H1 (cell line): Measurements from ENCODE around the gene CTDSP1. TPM values are rescaled to one million over a fixed set of nuclear protein-coding genes. Genes with fewer than 3 reads are reported as not detected.

Experiments used
- CTCF ChIA-PET: fragments of 300-600 bp; sonication (Branson Sonifier 250); formaldehyde crosslinking; loops from one replicate; lab custom pipeline; 2021; ENCODE audit not compliant: partially characterized antibody; lab: Charles Lee
- POLR2A ChIA-PET: fragments of 300-600 bp; sonication (Branson Sonifier 250); formaldehyde crosslinking; loops from one replicate; lab custom pipeline; 2021; ENCODE audit warnings: inconsistent platforms; ENCODE audit not compliant: partially characterized antibody; lab: Charles Lee
- DNase-seq, 2 experiments: peaks; one replicate each; pipeline versions ENCODE4 v3.0.0 to v3.0.0-alpha.2; 2010 to 2022; ENCODE audit warnings: low spot score in 2 of 2, low read depth in 1 of 2, mixed read lengths in 1 of 2
- FAIRE-seq: peaks from 2 replicates; lab custom pipeline; 2011; peaks lifted over from hg19 to GRCh38; lab: Jason Lieb, UNC
- H2AFZ ChIP-seq: 2 replicates; pipeline ENCODE4 v1.8.1; 2012; ENCODE audit warnings: low read length, inconsistent platforms
- H2AK5ac ChIP-seq: 2 replicates; pipeline ENCODE4 v1.6.1; 2013; ENCODE audit warnings: low read depth, low read length
- H2BK120ac ChIP-seq: replicated peaks from 2 replicates; pipeline ENCODE3; 2013; ENCODE audit warnings: low read depth, low read length, inconsistent platforms
- H2BK12ac ChIP-seq: 2 replicates; pipeline ENCODE4 v1.6.1; 2013; ENCODE audit warnings: low read depth, low read length
- H2BK15ac ChIP-seq: 2 replicates; pipeline ENCODE4 v1.6.1; 2013; ENCODE audit warnings: low read length
- H2BK20ac ChIP-seq: 2 replicates; pipeline ENCODE4 v1.6.1; 2013; ENCODE audit warnings: low read length
- H2BK5ac ChIP-seq: 2 replicates; pipeline ENCODE4 v1.6.1; 2013; ENCODE audit warnings: low read depth, low read length
- H3K14ac ChIP-seq: 2 replicates; pipeline ENCODE4 v1.6.1; 2013; ENCODE audit warnings: inconsistent platforms; ENCODE audit not compliant: insufficient read length
- H3K18ac ChIP-seq: 2 replicates; pipeline ENCODE4 v1.6.1; 2013; ENCODE audit warnings: low read length; ENCODE audit errors: extremely low read depth
- H3K23ac ChIP-seq: 2 replicates; pipeline ENCODE4 v1.6.1; 2013; ENCODE audit warnings: inconsistent platforms; ENCODE audit not compliant: insufficient read length
- H3K23me2 ChIP-seq: 2 replicates; pipeline ENCODE4 v1.6.1; 2013; ENCODE audit warnings: low read depth, low read length
- H3K27ac ChIP-seq: 2 replicates; pipeline ENCODE4 v1.6.1; 2011; ENCODE audit warnings: low read depth, low read length, inconsistent platforms
- H3K27me3 ChIP-seq, 4 experiments: replicated peaks in 1 of 4; 1 replicate in 1 of 4; 2 replicates in 3 of 4; pipeline versions ENCODE4 v1.6.1 to v1.8.1; 2011 to 2013; ENCODE audit warnings: low read length in 3 of 4, mild to moderate bottlenecking in 3 of 4, inconsistent platforms in 2 of 4, mixed read lengths in 2 of 4, moderate library complexity in 1 of 4; ENCODE audit not compliant: control insufficient read depth in 3 of 4, insufficient read depth in 3 of 4; ENCODE audit errors: extremely low read depth in 1 of 4
- H3K36me3 ChIP-seq, 4 experiments: 2 replicates each; pipeline versions ENCODE4 v1.6.1 to v1.8.1; 2011 to 2013; ENCODE audit warnings: mild to moderate bottlenecking in 4 of 4, low read length in 3 of 4, moderate library complexity in 2 of 4, control low read depth in 1 of 4, inconsistent platforms in 1 of 4; ENCODE audit not compliant: insufficient read depth in 4 of 4, control insufficient read depth in 2 of 4
- H3K4ac ChIP-seq: replicated peaks from 2 replicates; pipeline ENCODE3; 2013; ENCODE audit warnings: low read length, low read depth, mixed read lengths, inconsistent platforms; ENCODE audit not compliant: insufficient read length
- H3K4me1 ChIP-seq, 4 experiments: replicated peaks in 1 of 4; 1 replicate in 1 of 4; 2 replicates in 3 of 4; pipeline versions ENCODE4 v1.6.1 to v1.8.1; 2011 to 2013; ENCODE audit warnings: low read length in 3 of 4, inconsistent platforms in 2 of 4, mixed read lengths in 1 of 4; ENCODE audit not compliant: insufficient read depth in 4 of 4, control insufficient read depth in 3 of 4
- H3K4me2 ChIP-seq, 2 experiments: 2 replicates each; pipeline versions ENCODE4 v1.6.1 to v1.8.1; 2011 to 2013; ENCODE audit warnings: low read depth in 2 of 2, low read length in 2 of 2, control low read depth in 1 of 2, inconsistent platforms in 1 of 2, mild to moderate bottlenecking in 1 of 2; ENCODE audit not compliant: insufficient read depth in 1 of 2
- H3K4me3 ChIP-seq, 4 experiments: fragments of 200-600, 300-600 bp in 1 of 4; sonication (generic), shearing (Covaris generic), sonication (Bioruptor Twin) in 1 of 4; 2 replicates each; pipeline versions ENCODE4 v1.5.1 to v1.8.1; 2011 to 2016; ENCODE audit warnings: low read length in 4 of 4, low read depth in 3 of 4, control low read depth in 2 of 4, inconsistent platforms in 2 of 4, mild to moderate bottlenecking in 2 of 4, mixed read lengths in 1 of 4, moderate library complexity in 1 of 4; ENCODE audit not compliant: insufficient read depth in 2 of 4; ENCODE audit errors: extremely low read depth in 1 of 4
- H3K56ac ChIP-seq: replicated peaks from 2 replicates; pipeline ENCODE3; 2013; ENCODE audit warnings: low read depth, mild to moderate bottlenecking, mixed read lengths, low read length, inconsistent platforms; ENCODE audit not compliant: insufficient read length
- H3K79me1 ChIP-seq: 2 replicates; pipeline ENCODE4 v1.6.1; 2013; ENCODE audit warnings: low read depth, low read length, control low read depth
- H3K79me2 ChIP-seq, 2 experiments: 2 replicates each; pipeline versions ENCODE4 v1.6.1 to v1.8.1; 2012 to 2013; ENCODE audit warnings: low read length in 2 of 2, mild to moderate bottlenecking in 2 of 2, inconsistent platforms in 1 of 2; ENCODE audit not compliant: insufficient read depth in 2 of 2, control insufficient read depth in 1 of 2
- H3K9ac ChIP-seq, 4 experiments: replicated peaks in 1 of 4; 1 replicate in 1 of 4; 2 replicates in 3 of 4; pipeline versions ENCODE4 v1.6.1 to v1.8.1; 2011 to 2013; ENCODE audit warnings: low read depth in 3 of 4, low read length in 3 of 4, control low read depth in 2 of 4, mild to moderate bottlenecking in 2 of 4, moderate library complexity in 2 of 4, inconsistent platforms in 1 of 4; ENCODE audit errors: extremely low read depth in 1 of 4
- H3K9me3 ChIP-seq, 2 experiments: 2 replicates each; pipeline versions ENCODE4 v1.6.1 to v1.8.1; 2012 to 2013; ENCODE audit warnings: mild to moderate bottlenecking in 2 of 2, moderate library complexity in 2 of 2, control low read depth in 1 of 2, inconsistent platforms in 1 of 2, low read depth in 1 of 2, low read length in 1 of 2, mixed read lengths in 1 of 2; ENCODE audit not compliant: insufficient read depth in 2 of 2
- H4K20me1 ChIP-seq, 2 experiments: replicated peaks in 1 of 2; 2 replicates each; pipeline versions ENCODE3 to v1.8.1; 2011 to 2013; ENCODE audit warnings: inconsistent platforms in 2 of 2, low read length in 2 of 2, mild to moderate bottlenecking in 1 of 2; ENCODE audit not compliant: insufficient read depth in 2 of 2, control insufficient read depth in 1 of 2
- H4K5ac ChIP-seq: 2 replicates; pipeline ENCODE4 v1.6.1; 2013; ENCODE audit warnings: low read length, low read depth, mixed read lengths, inconsistent platforms; ENCODE audit not compliant: insufficient read length
- H4K8ac ChIP-seq: 2 replicates; pipeline ENCODE4 v1.8.0; 2013; ENCODE audit warnings: mild to moderate bottlenecking, moderate library complexity, low read length, inconsistent platforms; ENCODE audit not compliant: insufficient read depth; ENCODE audit errors: extremely low read depth
- H4K91ac ChIP-seq: replicated peaks from 2 replicates; pipeline ENCODE3; 2013; ENCODE audit warnings: low read length, mixed read lengths, inconsistent platforms; ENCODE audit not compliant: insufficient read length
- ATF2 ChIP-seq: IDR thresholded peaks from 2 replicates; pipeline ENCODE4 v1.6.1; 2012; ENCODE audit warnings: low read length, inconsistent platforms
- BCL11A ChIP-seq, 2 experiments: IDR thresholded peaks; one replicate each; pipeline ENCODE4 v1.6.1; 2011; ENCODE audit warnings: low read depth in 2 of 2, low read length in 2 of 2, mild to moderate bottlenecking in 2 of 2
- BRCA1 ChIP-seq: IDR thresholded peaks from 2 replicates; pipeline ENCODE4 v1.6.1; 2012; ENCODE audit warnings: low read depth, low read length, improper control_type of control experiment
- CHD1 ChIP-seq: IDR thresholded peaks from 2 replicates; pipeline ENCODE4 v1.6.1; 2012; ENCODE audit warnings: low read depth, low read length, improper control_type of control experiment
- CREB1 ChIP-seq: IDR thresholded peaks from 2 replicates; pipeline ENCODE4 v1.6.1; 2012; ENCODE audit warnings: inconsistent platforms
- GABPA ChIP-seq: IDR thresholded peaks from 2 replicates; pipeline ENCODE4 v1.6.1; 2011; ENCODE audit warnings: mild to moderate bottlenecking, low read length, moderate library complexity, borderline replicate concordance; ENCODE audit not compliant: insufficient read depth
- GTF2F1 ChIP-seq: IDR thresholded peaks from 2 replicates; pipeline ENCODE4 v1.6.1; 2012; ENCODE audit warnings: low read depth, low read length, improper control_type of control experiment, borderline replicate concordance
- HDAC2 ChIP-seq, 2 experiments: fragments of 300-600 bp in 1 of 2; sonication (generic) in 1 of 2; IDR thresholded peaks; 2 replicates each; pipeline ENCODE4 v1.6.1; 2011 to 2012; ENCODE audit warnings: low read depth in 2 of 2, low read length in 2 of 2, mild to moderate bottlenecking in 2 of 2, moderate library complexity in 2 of 2, borderline replicate concordance in 1 of 2, inconsistent platforms in 1 of 2
- MAFK ChIP-seq: IDR thresholded peaks from 2 replicates; pipeline ENCODE4 v1.6.1; 2012; ENCODE audit warnings: low read depth, mild to moderate bottlenecking, improper control_type of control experiment, low read length
- POLR2AphosphoS5 ChIP-seq: IDR thresholded peaks from 2 replicates; pipeline ENCODE4 v1.6.1; 2011; ENCODE audit warnings: low read depth, low read length
- POU5F1 ChIP-seq: IDR thresholded peaks from 2 replicates; pipeline ENCODE4 v1.6.1; 2011; ENCODE audit warnings: low read depth, mild to moderate bottlenecking, low read length, moderate library complexity
- RFX5 ChIP-seq: IDR thresholded peaks from 2 replicates; pipeline ENCODE4 v1.6.1; 2011; ENCODE audit warnings: low read depth, low read length, improper control_type of control experiment, borderline replicate concordance
- SIN3A ChIP-seq, 2 experiments: IDR thresholded peaks in 1 of 2; conservative IDR thresholded peaks in 1 of 2; 2 replicates each; pipeline ENCODE4 v1.6.1; 2011 to 2012; ENCODE audit warnings: low read length in 2 of 2, improper control_type of control experiment in 1 of 2, low read depth in 1 of 2, mild to moderate bottlenecking in 1 of 2
- WGBS, 2 experiments: shearing (Covaris generic) in 1 of 2; methylation state at CpG; one replicate each; pipeline versions ENCODE4 v1.1.6 to v1.1.7; 2013 to 2015; ENCODE audit warnings: low lambda C conversion rate in 2 of 2, mixed read lengths in 2 of 2, inconsistent platforms in 1 of 2, low coverage in 1 of 2, missing lambda C conversion rate in 1 of 2; ENCODE audit not compliant: insufficient replicate concordance in 2 of 2, insufficient coverage in 1 of 2, insufficient read length in 1 of 2; ENCODE audit errors: extremely low coverage in 1 of 2, missing lambda C conversion rate in 1 of 2; 5-methylcytosine and 5-hydroxymethylcytosine counted together
- polyA plus RNA-seq, 7 experiments: library from polyadenylated mRNA; depleted of rRNA in 3 of 7; stranded (reverse) in 5 of 7; unstranded in 2 of 7; fragments of >200 nt in 5 of 7; fragments of 200-250 nt in 2 of 7; gene quantifications; 1 replicate in 5 of 7; 2 replicates in 1 of 7; 4 replicates in 1 of 7; pipeline versions ENCODE4 v1.2.1 to v1.2.3, GENCODE V29; 2011 to 2013; ENCODE audit warnings: missing spikeins in 2 of 7, mixed read lengths in 2 of 7
- total RNA-seq: library from RNA; stranded (reverse); fragmentation: NEBNext Ultra II Directional; extraction: Animal tissue kit (Norgen Biotek cat#: 25700); gene quantifications from 2 replicates; pipeline ENCODE4 v1.2.1, GENCODE V29; 2021

The CTDSP1 gene
- total and polyA plus RNA-seq, 2 of the 8 experiments (the other 6 are each of a cell fraction or from before 2014, with no cell fraction given) = 20.3 to 35.2 TPM

GRCh38 chr2:218434456-218434855 is 34.8 kb downstream of the CTDSP1 start:
- no peak overlapping the region for H2BK12ac ChIP-seq
- H3K23ac ChIP-seq = no peak overlapping the region
- no peak overlapping the region for H2BK20ac ChIP-seq
- H4K8ac ChIP-seq = no peak overlapping the region
- no peak overlapping the region for H3K27ac ChIP-seq
- H3K23me2 ChIP-seq = no peaks in the 10 kb centered on the region
- ChIA-PET POLR2A (interaction anchor here (0.8 kb wide), 1 partner anchor 11 kb away, joined by 3 read pairs; no protein-coding TSS in a partner anchor), CTCF (no interaction called here)
- H3K27me3 ChIP-seq = no peaks in the 10 kb centered on the region
- H2AK5ac ChIP-seq = no peak overlapping the region
- H2BK15ac ChIP-seq = no peak overlapping the region
- no peak overlapping the region for H3K4ac ChIP-seq
- H4K91ac ChIP-seq = no peak overlapping the region
- H2BK5ac ChIP-seq = no peak overlapping the region
- H3K56ac ChIP-seq = no peak overlapping the region
- no peaks in the 10 kb centered on the region for H4K20me1 ChIP-seq
- no peak for FAIRE-seq
- H3K9me3 ChIP-seq = no peaks in the 10 kb centered on the region
- no peak overlapping the region for H3K9ac ChIP-seq
- H2BK120ac ChIP-seq = no peak overlapping the region
- no peak overlapping the region for H3K18ac ChIP-seq
- no peaks in the 10 kb centered on the region for H3K79me2 ChIP-seq
- DNase-seq = no peak
- no peak overlapping the region for H3K4me3 ChIP-seq
- H3K4me1 ChIP-seq = no peaks in the 10 kb centered on the region
- H3K79me1 ChIP-seq = no peaks in the 10 kb centered on the region
- no peaks in the 10 kb centered on the region for H3K36me3 ChIP-seq
- H3K4me2 ChIP-seq = no peak overlapping the region
- no peak overlapping the region for H2AFZ ChIP-seq
- H3K14ac ChIP-seq = no peak overlapping the region
- H4K5ac ChIP-seq = no peak overlapping the region
- WGBS, 2 experiments = 94% methylated on average over 9 of the region's 9 CpGs; no CpG with 5 or more reads in 1 of the 2 experiments
- TF ChIP-seq BRCA1 (no peak), ATF2 (no peak), RFX5 (no peak), CREB1 (no peak), MAFK (no peak), GTF2F1 (no peak), CHD1 (no peak), POLR2AphosphoS5 (no peak), BCL11A (IDR thresholded peaks at IDR 0.05; ENCODE audit: low read depth in 2 of 2, low read length in 2 of 2) (no peak), SIN3A (conservative IDR thresholded peaks at IDR 0.05 in 1 of 2, IDR thresholded peaks at IDR 0.05 in 1 of 2; ENCODE audit: low read depth in 1 of 2, low read length in 2 of 2) (no peak), POU5F1 (no peak), GABPA (no peak), HDAC2 (IDR thresholded peaks at IDR 0.05; ENCODE audit: borderline replicate concordance in 1 of 2, low read depth in 2 of 2, low read length in 2 of 2) (no peak)
